BE2C (cell line): Measurements from ENCODE around the gene PCNP.
"Not testable (repeated sequence)": the region's sequence is repeated elsewhere in the genome, so short reads cannot be mapped to it uniquely, and the experiment has no call there.

Experiments
- DNase-seq: peaks from one replicate; pipeline ENCODE4 v3.0.0-alpha.2; 2020
- H3K27me3 ChIP-seq: fragments of 250-450 bp; sonication (Bioruptor Pico); 2 replicates; pipeline ENCODE4 v1.5.1; 2020; ENCODE audit warnings: mild to moderate bottlenecking
- H3K36me3 ChIP-seq: fragments of 250-450 bp; sonication (Bioruptor Pico); 2 replicates; pipeline ENCODE4 v1.5.1; 2020; ENCODE audit warnings: mild to moderate bottlenecking
- H3K4me1 ChIP-seq: fragments of 250-450 bp; sonication (Bioruptor Pico); 2 replicates; pipeline ENCODE4 v1.5.1; 2020
- H3K4me3 ChIP-seq: 2 replicates; pipeline ENCODE4 v1.5.1; 2011; ENCODE audit warnings: low read depth, low read length
- H3K9me3 ChIP-seq: fragments of 250-450 bp; sonication (Bioruptor Pico); 2 replicates; pipeline ENCODE4 v1.5.1; 2020
- TF ChIP-seq, protein P1 (sequence below): IDR thresholded peaks from 2 replicates; pipeline ENCODE4 v1.5.1; 2012; ENCODE audit warnings: mild to moderate bottlenecking, low read depth, low read length

PCNP gene

DNA sequence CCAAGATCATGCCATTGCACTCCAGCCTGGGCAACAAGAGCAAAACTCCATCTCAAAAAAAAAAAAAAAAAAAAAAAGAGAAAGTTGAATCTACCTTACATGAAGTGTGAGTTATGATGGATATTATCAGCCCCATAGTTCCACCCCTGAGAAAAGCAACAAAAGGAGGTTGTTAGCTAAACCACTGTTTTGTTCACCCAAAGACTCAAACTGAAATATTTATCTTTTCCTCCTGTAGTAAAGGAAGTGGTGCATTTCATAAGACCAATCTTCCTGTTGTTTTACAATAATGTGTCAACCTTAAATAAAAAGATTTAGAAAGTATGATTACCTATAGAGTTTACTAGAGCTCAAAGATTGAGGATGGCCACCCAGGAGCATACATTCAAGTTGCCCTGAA, 31.0 kb upstream of the PCNP start:
- TF ChIP-seq, protein P1, sequence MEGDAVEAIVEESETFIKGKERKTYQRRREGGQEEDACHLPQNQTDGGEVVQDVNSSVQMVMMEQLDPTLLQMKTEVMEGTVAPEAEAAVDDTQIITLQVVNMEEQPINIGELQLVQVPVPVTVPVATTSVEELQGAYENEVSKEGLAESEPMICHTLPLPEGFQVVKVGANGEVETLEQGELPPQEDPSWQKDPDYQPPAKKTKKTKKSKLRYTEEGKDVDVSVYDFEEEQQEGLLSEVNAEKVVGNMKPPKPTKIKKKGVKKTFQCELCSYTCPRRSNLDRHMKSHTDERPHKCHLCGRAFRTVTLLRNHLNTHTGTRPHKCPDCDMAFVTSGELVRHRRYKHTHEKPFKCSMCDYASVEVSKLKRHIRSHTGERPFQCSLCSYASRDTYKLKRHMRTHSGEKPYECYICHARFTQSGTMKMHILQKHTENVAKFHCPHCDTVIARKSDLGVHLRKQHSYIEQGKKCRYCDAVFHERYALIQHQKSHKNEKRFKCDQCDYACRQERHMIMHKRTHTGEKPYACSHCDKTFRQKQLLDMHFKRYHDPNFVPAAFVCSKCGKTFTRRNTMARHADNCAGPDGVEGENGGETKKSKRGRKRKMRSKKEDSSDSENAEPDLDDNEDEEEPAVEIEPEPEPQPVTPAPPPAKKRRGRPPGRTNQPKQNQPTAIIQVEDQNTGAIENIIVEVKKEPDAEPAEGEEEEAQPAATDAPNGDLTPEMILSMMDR = no peak
- no peak for DNase-seq
- Histone ChIP-seq H3K27me3 (no peaks in the 10 kb centered on the region), H3K4me1 (no peaks in the 10 kb centered on the region), H3K36me3 (no peaks in the 10 kb centered on the region), H3K9me3 (no peaks in the 10 kb centered on the region; the same call in 1 of the 2 replicates), H3K4me3 (no peak overlapping the region)

DNA sequence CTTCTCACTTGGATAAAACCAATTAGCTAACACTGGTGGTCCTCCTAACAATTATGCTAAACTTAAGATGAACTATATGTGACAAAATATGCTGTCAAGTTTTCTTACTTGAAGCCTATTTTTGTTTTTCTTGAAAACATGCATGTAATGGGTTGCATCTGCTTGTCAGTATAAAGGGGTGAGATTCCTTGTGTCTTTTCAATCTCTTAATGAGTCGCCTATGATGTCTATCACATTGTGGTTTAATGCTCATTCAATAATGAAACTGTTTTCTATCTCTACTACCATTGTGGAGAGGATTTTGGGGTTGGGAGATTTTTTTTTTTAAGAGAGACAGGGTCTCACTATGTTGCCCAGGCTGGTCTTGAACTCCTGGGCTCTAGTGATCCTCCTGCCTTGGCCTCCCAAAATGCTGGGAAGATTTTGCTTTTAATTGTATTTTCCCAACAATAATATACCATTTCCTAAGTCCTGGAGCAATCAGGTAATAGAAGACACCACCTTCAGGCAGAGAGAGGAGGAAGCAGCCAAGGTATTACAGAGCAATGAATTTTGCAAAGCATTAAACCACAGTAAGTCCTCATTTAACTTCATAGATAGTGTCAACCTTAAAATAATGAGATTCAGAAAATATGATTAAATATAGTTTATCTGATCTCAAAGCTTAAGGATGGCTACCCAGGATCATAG, 29.7 kb upstream of the PCNP start:
- Histone ChIP-seq H3K4me1 (no peaks in the 10 kb centered on the region), H3K27me3 (no peaks in the 10 kb centered on the region), H3K4me3 (no peak overlapping the region), H3K9me3 (no peaks in the 10 kb centered on the region; the same call in 1 of the 2 replicates), H3K36me3 (no peaks in the 10 kb centered on the region)
- TF ChIP-seq, protein P1 = peak; percentile 21; the same call in 1 of the 2 replicates
- DNase-seq = no peak

DNA sequence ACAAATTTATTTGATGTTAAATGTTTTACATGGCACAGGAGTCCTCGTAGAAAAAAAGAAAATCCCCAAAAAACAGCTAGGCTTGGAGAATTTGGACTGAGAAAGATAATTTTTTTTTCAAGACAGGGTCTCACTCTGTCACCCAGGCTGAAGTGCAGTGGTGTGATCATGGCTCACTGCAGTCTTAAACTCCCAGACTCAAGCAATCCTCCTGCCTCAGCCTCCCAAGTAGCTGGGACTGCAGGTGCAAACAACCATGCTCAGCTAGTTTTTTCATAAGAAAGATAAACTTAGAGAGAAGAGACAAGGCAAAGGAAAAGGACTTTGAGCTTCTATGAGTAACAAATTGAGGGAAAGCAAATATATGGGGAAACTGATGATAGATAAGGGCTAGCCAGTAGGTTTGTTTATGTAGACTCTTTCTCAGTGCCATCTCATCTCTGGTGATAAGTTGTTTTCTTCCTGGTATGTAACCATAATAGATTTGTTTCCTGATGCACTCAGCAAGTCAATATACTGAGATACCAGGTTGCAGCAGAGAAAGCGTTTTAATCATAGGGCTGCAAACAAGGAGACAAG, 25.4 kb upstream of the PCNP start:
- DNase-seq = no peak
- Histone ChIP-seq H3K9me3 (no peaks in the 10 kb centered on the region; the same call in none of the 2 replicates), H3K27me3 (no peaks in the 10 kb centered on the region), H3K36me3 (no peaks in the 10 kb centered on the region), H3K4me3 (no peak overlapping the region), H3K4me1 (no peaks in the 10 kb centered on the region)
- TF ChIP-seq, protein P1 = no peak

DNA sequence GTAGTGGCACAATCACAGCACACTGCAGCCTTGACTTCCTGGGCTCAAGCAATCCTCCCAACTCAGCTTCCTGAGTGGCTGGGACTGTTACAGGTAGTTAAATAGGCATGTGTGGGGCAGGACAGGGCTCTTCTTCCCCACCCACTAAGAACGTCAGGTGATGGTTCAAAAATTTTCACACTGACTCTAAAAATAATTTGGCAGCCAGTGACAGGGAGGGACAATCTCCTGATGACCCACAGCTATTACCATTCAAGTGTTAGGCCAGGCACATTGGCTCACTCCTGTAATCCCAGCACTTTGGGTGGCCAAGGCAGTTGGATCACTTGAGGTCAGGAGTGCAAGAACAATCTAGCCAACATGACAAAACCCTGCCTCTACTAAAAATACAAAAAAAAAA, 24.5 kb upstream of the PCNP start:
- TF ChIP-seq, protein P1 = no peak
- no peak for DNase-seq

DNA sequence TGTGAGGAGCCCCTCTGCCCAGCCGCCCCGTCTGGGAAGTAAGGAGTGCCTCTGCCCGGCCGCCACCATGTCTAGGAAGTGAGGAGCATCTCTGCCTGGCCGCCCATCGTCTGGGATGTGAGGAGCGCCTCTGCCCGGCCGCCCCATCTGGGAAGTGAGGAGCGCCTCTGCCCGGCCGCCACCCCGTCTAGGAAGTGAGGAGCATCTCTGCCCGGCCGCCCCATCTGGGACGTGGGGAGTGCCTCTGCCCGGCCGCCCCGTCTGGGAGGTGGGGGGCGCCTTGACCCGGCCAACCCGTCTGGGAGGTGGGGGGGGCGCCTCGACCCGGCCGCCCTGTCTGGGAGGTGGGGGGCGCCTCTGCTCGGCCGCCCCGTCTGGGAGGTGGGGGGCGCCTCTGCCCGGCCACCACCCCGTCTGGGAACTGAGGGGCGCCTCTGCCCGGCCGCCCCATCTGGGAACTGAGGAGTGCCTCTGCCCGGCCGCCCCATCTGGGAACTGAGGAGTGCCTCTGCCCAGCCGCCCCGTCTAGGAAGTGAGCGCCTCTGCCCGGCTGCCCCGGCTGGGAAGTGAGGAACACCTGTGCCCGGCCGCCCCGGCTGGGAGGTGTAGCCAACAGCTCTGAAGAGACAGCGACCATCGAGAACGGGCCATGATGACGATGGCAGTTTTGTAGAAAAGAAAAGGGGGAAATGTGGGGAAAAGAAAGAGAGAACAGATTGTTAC, 22.5 kb upstream of the PCNP start:
- H3K9me3 ChIP-seq, H3K4me3 ChIP-seq, DNase-seq, H3K27me3 ChIP-seq, H3K4me1 ChIP-seq, H3K36me3 ChIP-seq: not testable (repeated sequence)

More for the DNA sequence above, 24.5 kb upstream of the PCNP start:
- H3K27me3 ChIP-seq = no peaks in the 10 kb centered on the region
- no peak overlapping the region for H3K4me3 ChIP-seq
- H3K4me1 ChIP-seq = no peaks in the 10 kb centered on the region
- no peaks in the 10 kb centered on the region; the same call in none of the 2 replicates for H3K9me3 ChIP-seq
- H3K36me3 ChIP-seq = no peaks in the 10 kb centered on the region

DNA sequence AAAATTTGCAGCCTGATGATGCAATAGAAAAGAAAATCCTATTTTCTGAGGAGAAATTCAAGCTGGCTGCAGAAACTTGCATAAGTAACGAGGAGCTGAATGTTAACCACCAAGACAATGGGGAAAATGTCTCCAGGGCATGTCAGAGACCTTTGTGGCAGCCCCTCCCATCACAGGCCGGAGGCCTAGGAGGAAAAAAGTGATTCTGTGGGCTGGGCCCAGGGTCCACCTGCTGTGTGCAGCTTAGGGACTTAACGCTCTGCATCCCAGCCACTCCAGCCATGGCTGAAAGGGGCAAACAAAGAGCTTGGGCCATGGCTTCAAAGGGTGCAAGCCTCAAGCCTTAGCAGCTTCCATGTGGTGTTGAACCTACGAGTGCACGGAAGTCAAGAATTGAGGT, 20.6 kb upstream of the PCNP start:
- not testable (repeated sequence) for H3K4me1 ChIP-seq, H3K4me3 ChIP-seq, H3K36me3 ChIP-seq, H3K27me3 ChIP-seq, DNase-seq, H3K9me3 ChIP-seq

DNA sequence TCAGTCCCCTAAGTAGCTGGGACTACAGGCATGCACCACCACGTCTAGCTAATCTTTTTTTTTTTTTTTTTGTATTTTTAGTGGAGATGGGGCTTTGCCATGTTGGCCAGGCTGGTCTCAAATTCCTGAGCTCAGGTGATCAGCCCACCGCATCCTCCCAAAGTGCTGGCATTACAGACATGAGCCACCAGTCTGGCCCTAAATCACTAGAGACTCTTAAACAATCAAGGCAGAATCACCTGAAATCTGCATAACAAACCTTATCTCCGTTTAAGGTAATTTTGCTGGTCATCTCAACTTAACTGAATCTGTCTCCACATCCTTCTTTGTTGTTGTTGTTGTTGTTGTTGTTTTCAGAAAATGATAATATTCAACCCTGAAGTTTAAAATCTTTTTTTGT, 17.9 kb upstream of the PCNP start:
- Histone ChIP-seq H3K4me1 (no peaks in the 10 kb centered on the region; the same call in 1 of the 2 replicates), H3K9me3 (no peaks in the 10 kb centered on the region), H3K27me3 (0 out of 2 replicates have a peak, but pooled peaks cover 4% of the 10 kb centered on the region), H3K36me3 (no peaks in the 10 kb centered on the region), H3K4me3 (no peak overlapping the region)
- no peak for DNase-seq
- TF ChIP-seq, protein P1 = no peak
